ENCODE data around the gene TECPR2. TPM values are rescaled to one million over a fixed set of nuclear protein-coding genes. Genes with fewer than 3 reads are reported as not detected.

The TECPR2 gene
- total and polyA plus RNA-seq, 2 of the 13 experiments (the other 11 are each of a cell fraction or from before 2014, with no cell fraction given) = 3.5 to 5.7 TPM

- TF ChIP-seq GMEB2 (CRISPR knock-in tag; IDR thresholded peaks at IDR 0.05; ENCODE audit: low read depth) (no peak), ZNF33B (CRISPR knock-in tag; IDR thresholded peaks at IDR 0.05) (0 out of 2 replicates have a peak, but pooled peaks have one; percentile 20), FOXO4 (CRISPR knock-in tag; conservative IDR thresholded peaks at IDR 0.05) (no peak), ZSCAN5A (CRISPR knock-in tag; IDR thresholded peaks at IDR 0.05; ENCODE audit: borderline replicate concordance) (no peak), CHCHD3 (CRISPR knock-in tag; IDR thresholded peaks at IDR 0.05) (no peak), PHB2 (IDR thresholded peaks at IDR 0.05; ENCODE audit: partially characterized antibody) (no peak), ZNF530 (CRISPR knock-in tag; IDR thresholded peaks at IDR 0.05; ENCODE audit: low read depth) (no peak), RFXANK (CRISPR knock-in tag; IDR thresholded peaks at IDR 0.05) (no peak), TGIF2 (CRISPR knock-in tag; IDR thresholded peaks at IDR 0.05) (peak; percentile 34; the same call in 1 of the 2 replicates), CBX1 (IDR thresholded peaks at IDR 0.05; ENCODE audit: low read depth) (no peak), NR3C1 (CRISPR knock-in tag; IDR thresholded peaks at IDR 0.05) (no peak), AKAP8 (CRISPR knock-in tag; IDR thresholded peaks at IDR 0.05) (no peak), MNT (IDR thresholded peaks at IDR 0.05) (no peak), CHD4 (IDR thresholded peaks at IDR 0.05; ENCODE audit: borderline replicate concordance, low read length) (no peak), ZBTB33 (CRISPR knock-in tag; IDR thresholded peaks at IDR 0.05) (no peak), AFF4 (CRISPR knock-in tag; IDR thresholded peaks at IDR 0.05) (no peak; the same call in 1 of the 2 replicates)
These were observed 176.1 kb downstream of the TECPR2 start (continued) for GRCh38 chr14:102538602-102539543.
